CD4-positive, alpha-beta T cell (primary cell): ENCODE measurements around the gene ARHGAP26. TPM values are rescaled to one million over a fixed set of nuclear protein-coding genes. Genes with fewer than 3 reads are reported as not detected.

ENCODE experiments used
- ATAC-seq: fragments of 200-7000 bp; cut with Tn5 transposase; one replicate; pipeline ENCODE4 v1.10.0; 2022; ENCODE audit warnings: mild to moderate bottlenecking; ENCODE audit not compliant: poor library complexity
- CTCF ChIA-PET: fragments of 350-600 bp; sonication (Branson Sonifier 250); formaldehyde crosslinking; loops from one replicate; lab custom pipeline; 2021; ENCODE audit warnings: antibody characterized with exemption, inconsistent platforms; lab: Charles Lee
- POLR2A ChIA-PET: fragments of 350-600 bp; sonication (Branson Sonifier 250); formaldehyde crosslinking; loops from one replicate; lab custom pipeline; 2021; ENCODE audit warnings: antibody characterized with exemption, inconsistent platforms; lab: Charles Lee
- DNase-seq, 14 experiments: peaks; one replicate each; pipeline ENCODE4 v3.0.0-alpha.2; 2013 to 2020; ENCODE audit warnings: mixed read lengths in 2 of 14
- H3K27ac ChIP-seq, 2 donors: one replicate each; pipeline versions ENCODE4 v1.5.1 to v1.7.0; 2013; ENCODE audit warnings: low read length in 2 of 2, low read depth in 1 of 2, mild to moderate bottlenecking in 1 of 2
- H3K27me3 ChIP-seq, 2 experiments: 1 replicate in 1 of 2; 2 replicates in 1 of 2; pipeline versions ENCODE4 v1.6.1 to v1.7.0; 2013; ENCODE audit warnings: low read length in 2 of 2, control low read depth in 1 of 2, mild to moderate bottlenecking in 1 of 2, moderate library complexity in 1 of 2; ENCODE audit not compliant: insufficient read depth in 2 of 2, control insufficient read depth in 1 of 2
- H3K36me3 ChIP-seq: one replicate; pipeline ENCODE4 v1.6.1; 2013; ENCODE audit warnings: low read length, control low read depth; ENCODE audit not compliant: insufficient read depth
- H3K4me1 ChIP-seq: one replicate; pipeline ENCODE4 v1.6.1; 2013; ENCODE audit warnings: low read length, control low read depth; ENCODE audit not compliant: insufficient read depth
- H3K4me3 ChIP-seq: one replicate; pipeline ENCODE4 v1.5.1; 2013; ENCODE audit warnings: mild to moderate bottlenecking, low read length, moderate library complexity
- H3K9me3 ChIP-seq, 2 experiments: 1 replicate in 1 of 2; 2 replicates in 1 of 2; pipeline versions ENCODE4 v1.6.1 to v1.7.0; 2013; ENCODE audit warnings: low read length in 2 of 2, mild to moderate bottlenecking in 2 of 2, control low read depth in 1 of 2, moderate library complexity in 1 of 2; ENCODE audit not compliant: control insufficient read depth in 1 of 2, insufficient read depth in 1 of 2
- H3K27ac Mint-ChIP-seq: one replicate; pipeline ENCODE4 v1.8.0; 2020; ENCODE audit warnings: mixed read lengths
- H3K27me3 Mint-ChIP-seq: one replicate; pipeline ENCODE4 v1.8.0; 2021; ENCODE audit warnings: mixed read lengths
- H3K36me3 Mint-ChIP-seq: one replicate; pipeline ENCODE4 v1.8.0; 2021; ENCODE audit warnings: low read depth, mixed read lengths
- H3K4me1 Mint-ChIP-seq: one replicate; pipeline ENCODE4 v1.8.0; 2021; ENCODE audit warnings: low read depth, mixed read lengths
- H3K4me3 Mint-ChIP-seq: one replicate; pipeline ENCODE4 v1.8.0; 2020; ENCODE audit warnings: mild to moderate bottlenecking, mixed read lengths
- H3K9me3 Mint-ChIP-seq: one replicate; pipeline ENCODE4 v1.8.0; 2020; ENCODE audit warnings: mixed read lengths
- intact Hi-C, 2 experiments: fragments of 100-400 bp; cut with DNase I in 1 of 2; cut with micrococcal nuclease in 1 of 2; formaldehyde crosslinking; loops; one replicate each; pipeline versions ENCODE4 v1.15.1 to v1.9.0; 2023 to 2025; cut with DNase I, micrococcal nuclease
- total RNA-seq, 174 experiments: library from RNA in 2 of 174; stranded (reverse) in 2 of 174; gene quantifications; one replicate each; pipeline ENCODE4 v1.2.3 and lab custom pipeline; 2021 to 2026
- TF ChIP-seq, protein P1 (sequence below): fragments of 200-600 bp; IDR thresholded peaks from one replicate; pipeline ENCODE4 v1.8.0; 2022; ENCODE audit warnings: antibody characterized with exemption, mild to moderate bottlenecking

The ARHGAP26 gene
- total RNA-seq, 2 experiments from 2014 or later: 24.9 to 27.3 TPM

DNA sequence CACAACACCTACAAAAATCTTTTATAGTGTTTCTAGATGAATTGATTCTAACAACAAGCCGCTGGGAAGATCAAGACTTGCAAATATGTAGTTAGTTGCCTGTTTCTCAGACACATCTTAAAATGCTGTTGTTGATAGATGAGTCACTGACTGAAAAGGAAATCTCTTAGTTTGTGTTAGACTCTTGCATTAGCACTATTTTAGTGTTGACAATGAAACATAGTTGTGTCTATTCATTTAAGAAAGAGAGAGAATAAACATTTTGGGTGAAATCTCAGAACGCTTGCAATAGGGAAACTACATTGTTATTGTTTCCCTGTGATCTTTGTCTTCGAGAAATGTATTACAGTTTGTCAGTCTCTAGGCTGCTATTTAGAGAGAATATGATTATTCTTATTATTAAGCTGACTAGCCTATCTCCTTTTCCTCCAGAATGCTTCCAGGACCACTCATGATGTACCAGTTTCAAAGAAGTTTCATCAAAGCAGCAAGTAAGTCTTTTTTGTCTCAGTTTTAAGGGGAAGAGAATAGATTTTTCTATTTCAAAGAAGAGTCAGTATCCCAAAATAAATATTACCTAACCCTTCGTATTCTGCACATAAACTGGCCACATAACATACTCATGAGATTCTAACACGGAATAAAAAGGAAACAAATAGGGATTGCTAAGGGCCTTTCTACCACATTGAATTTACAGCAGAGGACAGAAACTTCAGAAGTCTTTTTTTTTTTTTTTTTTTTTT is 285.6 kb downstream of the ARHGAP26 start:
- H3K27ac ChIP-seq: no peak overlapping the region
- no peak overlapping the region for H3K27ac Mint-ChIP-seq

DNA sequence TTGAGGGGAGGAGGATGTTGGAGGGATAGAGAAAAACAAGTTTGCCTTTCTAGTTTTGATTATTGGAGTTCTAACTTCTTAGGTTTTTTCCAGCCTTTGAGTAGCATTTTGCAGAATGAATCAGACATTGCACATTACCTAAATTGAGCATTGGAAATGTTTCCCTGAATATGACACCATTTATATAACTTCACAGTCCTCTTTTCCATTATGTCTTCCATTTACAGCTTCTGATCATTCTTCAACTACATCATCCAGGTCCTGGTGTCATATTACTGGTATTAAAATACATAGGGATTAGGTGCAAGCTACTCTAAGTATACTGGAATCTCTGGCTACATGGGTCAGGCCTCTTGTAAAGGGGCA is 286.1 kb downstream of the ARHGAP26 start:
- peaks cover 26% of the 10 kb centered on the region for H3K36me3 ChIP-seq
- TF ChIP-seq, protein P1, sequence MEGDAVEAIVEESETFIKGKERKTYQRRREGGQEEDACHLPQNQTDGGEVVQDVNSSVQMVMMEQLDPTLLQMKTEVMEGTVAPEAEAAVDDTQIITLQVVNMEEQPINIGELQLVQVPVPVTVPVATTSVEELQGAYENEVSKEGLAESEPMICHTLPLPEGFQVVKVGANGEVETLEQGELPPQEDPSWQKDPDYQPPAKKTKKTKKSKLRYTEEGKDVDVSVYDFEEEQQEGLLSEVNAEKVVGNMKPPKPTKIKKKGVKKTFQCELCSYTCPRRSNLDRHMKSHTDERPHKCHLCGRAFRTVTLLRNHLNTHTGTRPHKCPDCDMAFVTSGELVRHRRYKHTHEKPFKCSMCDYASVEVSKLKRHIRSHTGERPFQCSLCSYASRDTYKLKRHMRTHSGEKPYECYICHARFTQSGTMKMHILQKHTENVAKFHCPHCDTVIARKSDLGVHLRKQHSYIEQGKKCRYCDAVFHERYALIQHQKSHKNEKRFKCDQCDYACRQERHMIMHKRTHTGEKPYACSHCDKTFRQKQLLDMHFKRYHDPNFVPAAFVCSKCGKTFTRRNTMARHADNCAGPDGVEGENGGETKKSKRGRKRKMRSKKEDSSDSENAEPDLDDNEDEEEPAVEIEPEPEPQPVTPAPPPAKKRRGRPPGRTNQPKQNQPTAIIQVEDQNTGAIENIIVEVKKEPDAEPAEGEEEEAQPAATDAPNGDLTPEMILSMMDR: no peak
- H3K36me3 Mint-ChIP-seq: peaks cover 72% of the 10 kb centered on the region

More for the DNA sequence above, 285.6 kb downstream of the ARHGAP26 start:
- no peaks in the 10 kb centered on the region for H3K9me3 ChIP-seq
- Mint-ChIP-seq H3K4me3 (no peak overlapping the region), H3K27me3 (no peaks in the 10 kb centered on the region), H3K9me3 (no peaks in the 10 kb centered on the region), H3K36me3 (peaks cover 70% of the 10 kb centered on the region), H3K4me1 (peaks cover 24% of the 10 kb centered on the region)
- DNase-seq (no peak), ATAC-seq (no peak)
- TF ChIP-seq, protein P1: no peak
- no peaks in the 10 kb centered on the region for H3K27me3 ChIP-seq
- no peaks in the 10 kb centered on the region for H3K4me1 ChIP-seq
- peaks cover 26% of the 10 kb centered on the region for H3K36me3 ChIP-seq
- CTCF ChIA-PET: no interaction called here
- intact Hi-C loops: no loop called here
- H3K4me3 ChIP-seq: no peak overlapping the region
- POLR2A ChIA-PET: no interaction called here

DNA sequence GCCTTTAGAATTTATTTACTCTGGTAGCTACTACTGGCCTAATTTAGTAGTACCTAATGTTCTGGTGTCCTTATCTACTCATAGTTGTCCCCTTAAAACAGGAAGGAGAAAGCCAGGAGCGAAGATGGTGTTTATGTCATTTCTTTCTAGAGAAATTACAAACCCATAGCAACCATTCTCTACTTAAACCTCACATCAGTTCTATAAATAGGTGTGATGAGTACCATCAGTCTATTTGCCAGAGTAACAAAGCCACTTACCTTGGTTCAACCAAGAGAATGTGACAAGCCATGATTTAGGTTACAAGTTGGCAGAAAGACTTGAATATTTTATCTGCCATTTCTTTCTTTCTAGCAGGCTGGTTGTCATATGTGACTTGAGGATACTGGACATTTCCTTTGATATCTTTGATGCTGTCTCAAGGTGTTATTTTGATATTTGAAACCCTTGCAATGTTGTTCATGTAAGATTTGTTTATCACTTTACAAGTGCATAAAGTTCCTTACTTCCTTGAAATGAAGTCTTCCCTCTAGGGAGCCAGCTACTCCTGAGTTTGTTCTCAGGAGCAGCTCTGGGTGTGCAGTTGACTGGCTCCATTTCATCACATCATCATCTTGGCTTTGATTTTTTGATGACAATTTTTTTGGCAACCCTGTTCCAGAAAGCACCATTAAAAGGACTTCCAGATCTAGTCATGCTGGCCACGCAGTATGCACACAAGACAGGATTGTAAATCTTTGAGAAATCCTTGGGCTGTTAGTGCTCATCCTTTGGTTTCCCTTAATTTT is 286.8 kb downstream of the ARHGAP26 start:
- peaks cover 20% of the 10 kb centered on the region for H3K4me1 Mint-ChIP-seq
- intact Hi-C loops: no loop called here
- Histone ChIP-seq H3K9me3 (no peaks in the 10 kb centered on the region), H3K27ac (no peak overlapping the region), H3K36me3 (peaks cover 26% of the 10 kb centered on the region), H3K27me3 (no peaks in the 10 kb centered on the region), H3K4me3 (no peak overlapping the region), H3K4me1 (no peaks in the 10 kb centered on the region)
- no peaks in the 10 kb centered on the region for H3K27me3 Mint-ChIP-seq
- ATAC-seq (no peak), DNase-seq (no peak)
- TF ChIP-seq, protein P1: no peak
- H3K36me3 Mint-ChIP-seq: peaks cover 70% of the 10 kb centered on the region
- no peak overlapping the region for H3K4me3 Mint-ChIP-seq
- ChIA-PET CTCF (interaction anchor here (1.2 kb wide), 1 partner anchor 48 kb away, joined by 3 read pairs; no protein-coding TSS in a partner anchor), POLR2A (no interaction called here)
- H3K9me3 Mint-ChIP-seq: no peaks in the 10 kb centered on the region
- no peak overlapping the region for H3K27ac Mint-ChIP-seq

More for the DNA sequence above, 286.1 kb downstream of the ARHGAP26 start:
- H3K27me3 Mint-ChIP-seq: no peaks in the 10 kb centered on the region
- intact Hi-C loops: no loop called here
- ChIA-PET CTCF (no interaction called here), POLR2A (no interaction called here)
- ATAC-seq: no peak
- no peaks in the 10 kb centered on the region for H3K9me3 Mint-ChIP-seq
- H3K27ac ChIP-seq: no peak overlapping the region
- no peak for DNase-seq
- no peak overlapping the region for H3K4me3 Mint-ChIP-seq
- no peaks in the 10 kb centered on the region for H3K4me1 ChIP-seq
- H3K27me3 ChIP-seq: no peaks in the 10 kb centered on the region
- peaks cover 21% of the 10 kb centered on the region for H3K4me1 Mint-ChIP-seq
- H3K9me3 ChIP-seq: no peaks in the 10 kb centered on the region
- H3K4me3 ChIP-seq: no peak overlapping the region
- no peak overlapping the region for H3K27ac Mint-ChIP-seq
